ENCODE measurements around the gene C6orf136. TPM values are rescaled to one million over a fixed set of nuclear protein-coding genes. Genes with fewer than 3 reads are reported as not detected.

Gene C6orf136
- total RNA-seq, 4 donors from 2014 or later, result 10.8 to 19.6 (median 16.6) TPM

DNA sequence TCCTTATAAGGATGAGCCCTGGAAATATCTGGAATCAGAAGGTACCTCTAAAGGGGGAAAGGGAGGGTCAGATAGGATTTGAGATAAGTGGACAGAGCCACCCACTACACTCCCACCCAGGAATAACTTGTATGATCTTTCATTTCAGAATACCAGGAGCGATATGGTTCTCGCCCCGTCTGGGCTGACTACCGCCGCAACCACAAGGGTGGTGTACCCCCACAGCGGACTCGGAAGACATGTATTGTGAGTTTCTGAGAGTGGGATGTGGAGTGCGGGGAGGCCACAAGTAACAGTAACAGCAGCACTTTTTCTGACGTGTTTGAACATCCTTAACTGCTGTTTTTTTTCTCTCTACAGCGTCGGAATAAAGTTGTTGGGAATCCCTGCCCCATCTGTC lies 27.4 kb upstream of the C6orf136 start:
- no peak for ATAC-seq
- 83 to 92% methylated on average over 4 to 7 of the region's 11 CpGs for WGBS, 2 donors (ENCODE audit: low coverage in 1 of 2)
- TF ChIP-seq POLR2A (IDR thresholded peaks at IDR 0.05), result no peak
- TF ChIP-seq POLR2AphosphoS5 (IDR thresholded peaks at IDR 0.05), result no peak
- TF ChIP-seq EP300 (IDR thresholded peaks at IDR 0.05), result no peak
- TF ChIP-seq, protein P1, sequence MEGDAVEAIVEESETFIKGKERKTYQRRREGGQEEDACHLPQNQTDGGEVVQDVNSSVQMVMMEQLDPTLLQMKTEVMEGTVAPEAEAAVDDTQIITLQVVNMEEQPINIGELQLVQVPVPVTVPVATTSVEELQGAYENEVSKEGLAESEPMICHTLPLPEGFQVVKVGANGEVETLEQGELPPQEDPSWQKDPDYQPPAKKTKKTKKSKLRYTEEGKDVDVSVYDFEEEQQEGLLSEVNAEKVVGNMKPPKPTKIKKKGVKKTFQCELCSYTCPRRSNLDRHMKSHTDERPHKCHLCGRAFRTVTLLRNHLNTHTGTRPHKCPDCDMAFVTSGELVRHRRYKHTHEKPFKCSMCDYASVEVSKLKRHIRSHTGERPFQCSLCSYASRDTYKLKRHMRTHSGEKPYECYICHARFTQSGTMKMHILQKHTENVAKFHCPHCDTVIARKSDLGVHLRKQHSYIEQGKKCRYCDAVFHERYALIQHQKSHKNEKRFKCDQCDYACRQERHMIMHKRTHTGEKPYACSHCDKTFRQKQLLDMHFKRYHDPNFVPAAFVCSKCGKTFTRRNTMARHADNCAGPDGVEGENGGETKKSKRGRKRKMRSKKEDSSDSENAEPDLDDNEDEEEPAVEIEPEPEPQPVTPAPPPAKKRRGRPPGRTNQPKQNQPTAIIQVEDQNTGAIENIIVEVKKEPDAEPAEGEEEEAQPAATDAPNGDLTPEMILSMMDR (IDR thresholded peaks at IDR 0.05), result no peak
- Histone ChIP-seq H3K9me3 (no peaks in the 10 kb centered on the region), H3K4me3 (no peak overlapping the region), H3K4me1 (peaks cover 3 to 21% (median 8%) of the 10 kb centered on the region in 3 donors), H3K27me3 (no peaks in the 10 kb centered on the region), H3K36me3 (peaks cover 0 to 62% of the 10 kb centered on the region in 2 donors), H3K27ac (peak overlapping the region in 3 of 4 donors; percentile 19 to 95 (median 92))

DNA sequence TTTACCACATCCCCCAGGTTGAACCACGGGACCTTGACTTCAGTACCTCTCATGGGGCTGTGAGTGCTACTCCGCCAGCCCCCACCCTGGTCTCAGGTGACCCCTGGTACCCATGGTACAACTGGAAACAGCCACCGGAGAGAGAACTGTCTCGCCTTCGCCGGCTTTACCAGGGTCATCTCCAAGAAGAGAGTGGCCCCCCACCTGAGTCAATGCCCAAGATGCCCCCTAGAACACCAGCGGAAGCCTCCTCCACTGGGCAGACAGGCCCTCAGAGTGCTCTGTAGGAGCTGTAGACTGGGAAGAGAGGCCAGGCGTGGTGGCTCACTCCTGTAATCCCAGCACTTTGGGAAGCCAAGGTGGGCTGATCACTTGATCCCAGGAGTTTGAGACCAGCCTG lies 21.4 kb upstream of the C6orf136 start:
- H3K4me1 ChIP-seq, result peaks cover 0 to 21% (median 11%) of the 10 kb centered on the region in 3 donors
- 89% methylated on average over 3 of the region's 8 CpGs; no CpG with 5 or more reads in 1 of the 2 donors for WGBS, 2 donors (ENCODE audit: low coverage in 1 of 2)
- peak overlapping the region in 3 of 4 donors; percentile 32 to 92 (median 88) for H3K27ac ChIP-seq
- H3K27me3 ChIP-seq, result no peaks in the 10 kb centered on the region
- H3K36me3 ChIP-seq, result peaks cover 0 to 83% of the 10 kb centered on the region in 2 donors
- no peaks in the 10 kb centered on the region for H3K9me3 ChIP-seq
- TF ChIP-seq POLR2A (IDR thresholded peaks at IDR 0.05) (no peak), EP300 (IDR thresholded peaks at IDR 0.05) (no peak), POLR2AphosphoS5 (IDR thresholded peaks at IDR 0.05) (no peak)
- TF ChIP-seq, protein P1 (IDR thresholded peaks at IDR 0.05), result no peak
- H3K4me3 ChIP-seq, result no peak overlapping the region
- no peak for ATAC-seq

DNA sequence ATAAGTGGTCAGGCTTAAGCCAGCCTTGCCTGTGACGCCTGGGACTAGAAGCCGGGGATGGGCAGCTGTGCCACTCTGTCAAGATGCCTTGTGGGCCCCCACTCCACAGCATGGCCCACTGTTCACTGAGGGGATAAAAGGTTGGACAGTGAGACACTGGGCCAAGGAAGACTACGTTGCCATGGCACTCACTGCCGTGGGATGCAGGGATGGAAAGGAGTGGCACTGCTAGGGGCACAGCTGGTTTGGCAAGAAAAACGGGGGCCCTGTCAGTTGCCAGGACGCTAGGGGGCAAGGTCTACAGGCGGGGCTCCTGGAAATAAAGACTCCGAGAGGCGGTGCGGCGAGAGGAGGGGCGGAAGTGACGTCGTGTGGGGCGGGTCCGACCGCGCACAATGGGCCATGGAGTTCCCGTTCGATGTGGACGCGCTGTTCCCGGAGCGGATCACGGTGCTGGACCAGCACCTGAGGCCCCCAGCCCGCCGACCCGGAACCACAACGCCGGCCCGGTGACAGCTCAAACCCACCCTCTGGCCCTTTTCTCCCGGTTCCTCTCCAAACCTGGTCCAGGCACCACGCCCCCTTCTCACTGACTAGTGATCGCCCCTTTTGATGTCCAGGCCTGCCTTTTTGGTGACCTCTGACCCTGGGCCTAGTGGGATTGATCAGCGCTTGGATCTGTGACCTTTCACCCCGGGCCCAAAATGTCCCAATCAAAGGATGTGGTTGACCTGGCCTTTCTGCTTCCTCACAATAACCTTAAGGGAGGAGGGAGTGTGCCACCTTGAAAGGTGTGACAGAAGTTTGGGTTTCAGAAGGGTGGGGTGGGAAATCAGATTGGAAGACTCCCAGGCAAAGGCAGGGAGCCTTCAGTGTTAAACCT lies 20.2 kb upstream of the C6orf136 start, which contains the start of gene ATAT1:
TSS of gene ATAT1 (plus strand) at position 391 of the 883 bp plus-strand sequence.
- Histone ChIP-seq H3K9me3 (no peaks in the 10 kb centered on the region), H3K4me3 (peak within 1 kb of the TSS; percentile 23 to 61), H3K36me3 (peaks cover 0 to 82% of the 10 kb centered on the region in 2 donors), H3K4me1 (peaks cover 0 to 21% (median 11%) of the 10 kb centered on the region in 3 donors), H3K27me3 (no peaks in the 10 kb centered on the region), H3K27ac (peak within 1 kb of the TSS; percentile 25 to 97 (median 90))
- ATAC-seq, result peak; percentile 98
- TF ChIP-seq POLR2AphosphoS5 (IDR thresholded peaks at IDR 0.05) (peak; percentile 82), POLR2A (IDR thresholded peaks at IDR 0.05) (peak; percentile 32 to 47), EP300 (IDR thresholded peaks at IDR 0.05) (no peak)
- TF ChIP-seq, protein P1 (IDR thresholded peaks at IDR 0.05), result peak in 3 of 4 experiments; percentile 37 to 70 (median 58)
- WGBS, 2 donors (ENCODE audit: low coverage in 1 of 2), result 1% methylated on average over 19 of the region's 36 CpGs; no CpG with 5 or more reads in 1 of the 2 donors

DNA sequence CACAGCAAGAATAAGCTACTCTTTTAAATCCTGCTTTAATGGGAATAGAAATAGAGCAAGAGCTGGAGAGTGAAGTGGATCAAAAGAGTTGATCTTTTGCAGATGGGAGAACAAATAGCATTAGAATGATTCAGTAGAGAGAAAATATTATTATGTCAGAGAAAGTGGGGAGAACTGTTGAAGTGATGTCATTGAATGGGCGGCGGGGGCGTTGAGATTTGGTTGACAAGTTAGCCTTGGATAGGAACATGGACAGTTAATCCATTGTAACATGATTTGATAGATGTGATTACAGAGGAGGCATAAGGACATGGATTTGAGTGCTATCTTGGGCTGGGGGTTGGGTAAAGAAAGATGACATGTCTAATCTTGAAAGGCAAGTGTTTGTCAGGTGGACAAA lies 11.1 kb upstream of the C6orf136 start:
- no peaks in the 10 kb centered on the region for H3K9me3 ChIP-seq
- WGBS, 2 donors (ENCODE audit: low coverage in 1 of 2), result 100% methylated on average over 3 of the region's 3 CpGs; no CpG with 5 or more reads in 1 of the 2 donors
- no peak overlapping the region for H3K27ac ChIP-seq
- ATAC-seq, result no peak
- TF ChIP-seq POLR2AphosphoS5 (IDR thresholded peaks at IDR 0.05) (no peak), EP300 (IDR thresholded peaks at IDR 0.05) (no peak), POLR2A (IDR thresholded peaks at IDR 0.05) (no peak)
- TF ChIP-seq, protein P1 (IDR thresholded peaks at IDR 0.05), result no peak
- H3K36me3 ChIP-seq, result peaks cover 0 to 65% of the 10 kb centered on the region in 2 donors
- H3K4me3 ChIP-seq, result no peak overlapping the region
- H3K27me3 ChIP-seq, result no peaks in the 10 kb centered on the region
- no peaks in the 10 kb centered on the region for H3K4me1 ChIP-seq
